ENCODE data around the gene CAPN7.

DNA sequence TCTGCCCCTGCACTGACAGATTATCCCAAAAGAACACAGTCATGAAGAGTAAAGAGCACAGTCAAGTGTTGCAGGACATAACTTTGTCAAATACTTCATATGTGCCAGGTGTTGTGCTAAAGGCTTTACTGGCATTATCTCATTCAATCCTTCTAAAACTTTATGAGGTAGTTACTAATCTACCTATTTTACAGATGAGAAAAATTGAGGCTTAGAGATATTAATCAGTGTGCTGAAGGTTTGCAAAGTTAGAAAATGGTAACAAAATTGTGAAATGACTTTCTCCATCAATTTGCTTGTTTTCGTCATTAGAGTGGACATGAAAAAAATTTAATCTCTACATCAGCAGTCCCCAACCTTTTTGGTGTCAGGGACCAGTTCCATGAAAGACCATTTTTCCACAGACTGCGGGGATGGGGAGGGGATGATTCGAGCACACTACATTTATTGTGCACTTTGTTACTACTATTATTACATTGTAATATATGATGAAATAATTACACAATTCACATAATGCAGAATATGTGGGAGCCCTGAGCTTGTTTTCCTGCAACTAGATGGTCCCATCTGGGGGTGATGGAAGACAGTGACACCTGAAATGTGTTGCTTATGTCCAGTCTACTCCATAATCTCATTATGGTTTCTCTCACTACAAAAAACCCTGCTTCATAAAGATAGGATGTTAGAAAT lies 8.6 kb upstream of the CAPN7 start:
- no peak for TF ChIP-seq EP300 (IDR thresholded peaks at IDR 0.05)
- no peak for TF ChIP-seq POLR2AphosphoS5 (IDR thresholded peaks at IDR 0.05)
- TF ChIP-seq, protein P1, sequence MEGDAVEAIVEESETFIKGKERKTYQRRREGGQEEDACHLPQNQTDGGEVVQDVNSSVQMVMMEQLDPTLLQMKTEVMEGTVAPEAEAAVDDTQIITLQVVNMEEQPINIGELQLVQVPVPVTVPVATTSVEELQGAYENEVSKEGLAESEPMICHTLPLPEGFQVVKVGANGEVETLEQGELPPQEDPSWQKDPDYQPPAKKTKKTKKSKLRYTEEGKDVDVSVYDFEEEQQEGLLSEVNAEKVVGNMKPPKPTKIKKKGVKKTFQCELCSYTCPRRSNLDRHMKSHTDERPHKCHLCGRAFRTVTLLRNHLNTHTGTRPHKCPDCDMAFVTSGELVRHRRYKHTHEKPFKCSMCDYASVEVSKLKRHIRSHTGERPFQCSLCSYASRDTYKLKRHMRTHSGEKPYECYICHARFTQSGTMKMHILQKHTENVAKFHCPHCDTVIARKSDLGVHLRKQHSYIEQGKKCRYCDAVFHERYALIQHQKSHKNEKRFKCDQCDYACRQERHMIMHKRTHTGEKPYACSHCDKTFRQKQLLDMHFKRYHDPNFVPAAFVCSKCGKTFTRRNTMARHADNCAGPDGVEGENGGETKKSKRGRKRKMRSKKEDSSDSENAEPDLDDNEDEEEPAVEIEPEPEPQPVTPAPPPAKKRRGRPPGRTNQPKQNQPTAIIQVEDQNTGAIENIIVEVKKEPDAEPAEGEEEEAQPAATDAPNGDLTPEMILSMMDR (IDR thresholded peaks at IDR 0.05): no peak

All from sigmoid colon (tissue), 4 donors.